PC-9 (cell line): Measurements from ENCODE around the gene CENPX. TPM values are rescaled to one million over a fixed set of nuclear protein-coding genes. Genes with fewer than 3 reads are reported as not detected.

Experiments
- BruUV-seq: library from RNA; stranded (reverse); fragments of 400-500 nt; replicated peaks from 2 replicates; lab custom pipeline; 2021; lab: Mats Ljungman, UMichigan
- CTCF ChIA-PET: fragments of 300-600 bp; sonication (Branson Sonifier 250); formaldehyde crosslinking; loops from one replicate; lab custom pipeline; 2022; ENCODE audit warnings: antibody characterized with exemption; lab: Charles Lee
- POLR2A ChIA-PET: fragments of 300-600 bp; sonication (Branson Sonifier 250); formaldehyde crosslinking; loops from one replicate; lab custom pipeline; 2022; ENCODE audit warnings: antibody characterized with exemption; ENCODE audit not compliant: unreplicated experiment; lab: Charles Lee
- DNase-seq, 2 experiments: peaks; one replicate each; pipeline versions ENCODE4 v3.0.0 to v3.0.0-alpha.2; 2015 to 2022; ENCODE audit warnings: mixed read lengths in 1 of 2
- H2AFZ ChIP-seq: fragments of 200-600 bp; sonication (generic); 2 replicates; pipeline ENCODE4 v1.8.1; 2017; ENCODE audit warnings: antibody characterized with exemption
- H3F3A ChIP-seq: fragments of 200-600 bp; sonication (generic); 2 replicates; pipeline ENCODE4 v1.8.1; 2017; ENCODE audit warnings: antibody characterized with exemption, mild to moderate bottlenecking, low read depth; ENCODE audit not compliant: insufficient read depth
- H3K27ac ChIP-seq: fragments of 200-600 bp; sonication (generic); 2 replicates; pipeline ENCODE4 v1.6.1; 2016; ENCODE audit warnings: mixed run types
- H3K27me3 ChIP-seq: fragments of 200-600 bp; sonication (generic); 2 replicates; pipeline ENCODE4 v1.6.1; 2016; ENCODE audit warnings: low read depth, mixed run types; ENCODE audit not compliant: insufficient read depth
- H3K36me3 ChIP-seq: fragments of 200-600 bp; sonication (generic); 2 replicates; pipeline ENCODE4 v1.6.1; 2016; ENCODE audit warnings: low read depth, mixed run types
- H3K4me1 ChIP-seq: fragments of 200-600 bp; sonication (generic); replicated peaks from 2 replicates; pipeline ENCODE4 v1.6.1; 2016; ENCODE audit warnings: mixed run types; ENCODE audit not compliant: insufficient read depth
- H3K4me2 ChIP-seq: fragments of 200-600 bp; sonication (generic); 2 replicates; pipeline ENCODE4 v1.6.1; 2017; ENCODE audit warnings: mixed run types
- H3K4me3 ChIP-seq: fragments of 200-600 bp; sonication (generic); 2 replicates; pipeline ENCODE4 v1.6.1; 2016; ENCODE audit warnings: mixed run types
- H3K79me2 ChIP-seq: fragments of 200-600 bp; sonication (generic); 2 replicates; pipeline ENCODE4 v1.6.1; 2017; ENCODE audit warnings: low read depth, mixed run types
- H3K9me2 ChIP-seq: fragments of 200-600 bp; sonication (generic); 2 replicates; pipeline ENCODE4 v1.8.1; 2017; ENCODE audit warnings: mild to moderate bottlenecking; ENCODE audit not compliant: insufficient read depth
- H3K9me3 ChIP-seq: fragments of 200-600 bp; sonication (generic); 2 replicates; pipeline ENCODE4 v1.8.1; 2016; ENCODE audit warnings: low read depth; ENCODE audit not compliant: insufficient read depth
- H4K20me1 ChIP-seq: fragments of 200-600 bp; sonication (generic); 2 replicates; pipeline ENCODE4 v1.8.1; 2017; ENCODE audit not compliant: insufficient read depth
- EZH2 ChIP-seq: fragments of 200-600 bp; sonication (generic); IDR thresholded peaks from 2 replicates; pipeline ENCODE4 v1.8.0; 2017; ENCODE audit warnings: antibody characterized with exemption, low read depth
- intact Hi-C: fragments of 100-400 bp; cut with micrococcal nuclease; formaldehyde crosslinking; loops from one replicate; pipeline ENCODE4 v1.10.0; 2022; ENCODE audit not compliant: unreplicated experiment
- total RNA-seq: library from RNA; stranded (reverse); gene quantifications from 2 replicates; pipeline ENCODE4 v1.2.3, GENCODE V29; 2021
- TF ChIP-seq, protein P1 (sequence below): fragments of 200-600 bp; sonication (generic); conservative IDR thresholded peaks from 2 replicates; pipeline ENCODE4 v1.6.1; 2017; ENCODE audit warnings: mixed run types, antibody characterized with exemption, mild to moderate bottlenecking, moderate library complexity

Gene CENPX
- total RNA-seq, 1 experiment from 2014 or later: 132 TPM

DNA sequence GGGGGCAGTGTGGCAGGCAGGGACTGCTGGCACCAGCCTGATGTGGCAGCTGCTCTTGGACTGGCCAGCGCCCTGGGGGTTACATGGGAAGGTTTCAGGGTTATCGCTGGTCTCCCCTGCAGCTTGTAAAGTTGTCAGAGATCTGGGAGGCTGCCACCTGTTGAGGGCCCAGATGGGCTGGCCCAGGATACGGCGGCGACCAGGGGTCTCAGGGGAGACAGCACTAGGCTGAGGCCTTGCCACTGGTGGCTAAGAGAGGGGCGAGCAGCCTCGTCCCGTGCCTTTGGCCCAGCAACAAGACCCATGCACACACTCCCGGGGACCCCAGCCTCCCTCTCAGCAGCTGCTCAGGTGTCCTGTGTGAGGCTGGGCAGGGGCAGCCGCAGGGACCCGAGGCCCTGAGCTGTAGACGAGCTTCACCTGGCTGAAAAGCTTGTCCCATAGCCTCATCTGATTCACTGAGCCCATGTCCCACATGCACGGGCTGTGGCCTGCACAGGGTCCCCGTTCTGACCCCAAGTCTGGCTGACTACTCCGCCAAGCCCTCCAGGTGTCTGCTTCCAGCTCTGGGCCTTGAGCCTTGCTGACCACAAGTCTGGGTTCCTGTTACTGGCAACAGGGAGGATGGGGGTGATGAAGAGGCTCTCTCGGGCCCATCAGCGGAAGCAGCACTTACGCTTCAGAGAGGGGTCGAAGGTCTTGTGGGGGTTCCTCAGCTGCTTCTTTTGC is 36.8 kb upstream of the CENPX start:
- CTCF ChIA-PET: no interaction called here
- intact Hi-C loops: no loop called here
- BruUV-seq: no TSS peak

DNA sequence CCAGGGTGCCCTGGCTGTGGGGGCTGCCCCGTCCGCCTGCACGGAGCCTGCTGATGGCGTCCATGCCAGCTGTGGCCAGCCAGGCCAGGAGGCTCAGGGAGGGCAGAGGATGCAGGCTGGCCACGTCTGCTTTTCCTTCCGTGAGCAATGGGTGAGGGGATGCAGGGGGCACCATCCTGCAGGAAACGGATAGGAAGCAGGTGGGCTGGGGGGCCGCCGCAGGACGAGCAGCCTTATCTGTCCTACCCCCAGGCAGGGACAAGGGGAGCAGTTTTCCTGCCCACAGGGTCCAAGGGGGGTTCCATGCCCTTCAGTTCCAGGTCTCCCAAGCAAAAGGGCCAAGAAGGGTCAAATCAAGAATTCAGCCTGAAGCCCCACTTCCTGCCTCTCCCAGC is 36.2 kb upstream of the CENPX start:
- no peaks in the 10 kb centered on the region for H3K27me3 ChIP-seq
- H3K9me2 ChIP-seq: no peaks in the 10 kb centered on the region
- no peak overlapping the region for H3K4me2 ChIP-seq
- no peak overlapping the region for H3K27ac ChIP-seq
- intact Hi-C loops: no loop called here
- CTCF ChIA-PET: no interaction called here
- DNase-seq: no peak
- no TSS peak for BruUV-seq
- H3K9me3 ChIP-seq: no peaks in the 10 kb centered on the region
- H3F3A ChIP-seq: no peaks in the 10 kb centered on the region
- 0 out of 2 replicates have a peak, but pooled peaks cover under 1% of the 10 kb centered on the region for H3K4me1 ChIP-seq
- no peaks in the 10 kb centered on the region for H4K20me1 ChIP-seq
- TF ChIP-seq EZH2: no peak
- TF ChIP-seq, protein P1, sequence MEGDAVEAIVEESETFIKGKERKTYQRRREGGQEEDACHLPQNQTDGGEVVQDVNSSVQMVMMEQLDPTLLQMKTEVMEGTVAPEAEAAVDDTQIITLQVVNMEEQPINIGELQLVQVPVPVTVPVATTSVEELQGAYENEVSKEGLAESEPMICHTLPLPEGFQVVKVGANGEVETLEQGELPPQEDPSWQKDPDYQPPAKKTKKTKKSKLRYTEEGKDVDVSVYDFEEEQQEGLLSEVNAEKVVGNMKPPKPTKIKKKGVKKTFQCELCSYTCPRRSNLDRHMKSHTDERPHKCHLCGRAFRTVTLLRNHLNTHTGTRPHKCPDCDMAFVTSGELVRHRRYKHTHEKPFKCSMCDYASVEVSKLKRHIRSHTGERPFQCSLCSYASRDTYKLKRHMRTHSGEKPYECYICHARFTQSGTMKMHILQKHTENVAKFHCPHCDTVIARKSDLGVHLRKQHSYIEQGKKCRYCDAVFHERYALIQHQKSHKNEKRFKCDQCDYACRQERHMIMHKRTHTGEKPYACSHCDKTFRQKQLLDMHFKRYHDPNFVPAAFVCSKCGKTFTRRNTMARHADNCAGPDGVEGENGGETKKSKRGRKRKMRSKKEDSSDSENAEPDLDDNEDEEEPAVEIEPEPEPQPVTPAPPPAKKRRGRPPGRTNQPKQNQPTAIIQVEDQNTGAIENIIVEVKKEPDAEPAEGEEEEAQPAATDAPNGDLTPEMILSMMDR: no peak
- H3K36me3 ChIP-seq: no peaks in the 10 kb centered on the region
- POLR2A ChIA-PET: interaction anchor here (0.6 kb wide), 1 partner anchor 21 kb away, joined by 6 read pairs; the partner anchor contains the start of gene DCXR
- no peak overlapping the region for H2AFZ ChIP-seq
- H3K79me2 ChIP-seq: 0 out of 2 replicates have a peak, but pooled peaks cover 3% of the 10 kb centered on the region
- H3K4me3 ChIP-seq: no peak overlapping the region

More for the DNA sequence above, 36.8 kb upstream of the CENPX start:
- Histone ChIP-seq H3K9me2 (no peaks in the 10 kb centered on the region), H3K4me2 (no peak overlapping the region), H2AFZ (no peak overlapping the region), H3K4me3 (no peak overlapping the region), H3K36me3 (no peaks in the 10 kb centered on the region), H3K9me3 (no peaks in the 10 kb centered on the region), H3K27me3 (no peaks in the 10 kb centered on the region), H3K4me1 (0 out of 2 replicates have a peak, but pooled peaks cover 5% of the 10 kb centered on the region), H3K27ac (no peak overlapping the region), H3F3A (no peaks in the 10 kb centered on the region), H3K79me2 (0 out of 2 replicates have a peak, but pooled peaks cover 8% of the 10 kb centered on the region), H4K20me1 (no peaks in the 10 kb centered on the region)
- DNase-seq: no peak
- TF ChIP-seq EZH2: no peak
- TF ChIP-seq, protein P1: no peak
- POLR2A ChIA-PET: interaction anchor here (0.6 kb wide), 2 partner anchors 22 to 239 kb away, joined by 6 to 10 read pairs; partner anchors contain the start of gene DCXR

DNA sequence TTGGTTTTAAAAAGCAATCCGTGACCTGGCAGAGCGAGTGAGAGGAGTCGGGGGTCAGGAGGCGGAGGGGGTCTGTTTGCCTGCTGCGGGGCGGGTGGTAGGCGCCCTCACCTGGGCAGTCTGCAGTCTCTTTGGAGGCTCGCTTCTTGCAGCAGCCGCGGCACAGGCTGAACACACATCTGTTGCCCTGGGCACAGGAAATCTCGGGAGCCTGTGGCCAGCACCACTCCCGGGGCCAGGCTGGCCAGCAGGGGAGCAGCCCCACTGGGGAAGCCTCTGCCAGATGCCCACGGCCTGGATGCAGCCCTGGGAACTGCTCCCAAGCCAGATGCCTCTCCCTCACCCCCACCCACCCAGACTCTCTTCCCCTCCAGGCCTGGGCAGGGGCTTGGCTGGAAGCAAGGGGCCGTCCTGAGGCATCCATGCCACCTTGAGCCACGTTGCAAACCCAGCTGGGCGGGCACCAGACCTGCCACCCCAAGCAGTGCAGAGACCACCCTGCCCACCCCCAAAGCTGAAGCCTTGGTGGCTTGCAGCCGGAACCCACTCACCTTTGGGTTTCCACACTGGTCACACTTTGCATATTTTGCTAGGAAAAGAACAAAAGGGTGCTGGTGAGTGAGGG is 35.7 kb upstream of the CENPX start:
- no TSS peak for BruUV-seq
- Histone ChIP-seq H3K9me3 (no peaks in the 10 kb centered on the region), H3K36me3 (no peaks in the 10 kb centered on the region), H3K4me3 (no peak overlapping the region), H3K27me3 (no peaks in the 10 kb centered on the region), H3K27ac (no peak overlapping the region), H3K4me2 (no peak overlapping the region), H3F3A (no peaks in the 10 kb centered on the region), H3K4me1 (no peaks in the 10 kb centered on the region), H3K79me2 (no peaks in the 10 kb centered on the region), H3K9me2 (no peaks in the 10 kb centered on the region), H2AFZ (no peak overlapping the region), H4K20me1 (no peaks in the 10 kb centered on the region)
- no peak for TF ChIP-seq EZH2
- TF ChIP-seq, protein P1: no peak
- ChIA-PET CTCF (no interaction called here), POLR2A (no interaction called here)
- no peak for DNase-seq
- intact Hi-C loops: no loop called here
